ENCODE data around the gene FBXO9. TPM values are rescaled to one million over a fixed set of nuclear protein-coding genes. Genes with fewer than 3 reads are reported as not detected.

FBXO9 gene
- 100 to 1,000 TPM in 3 of 5 donors, 10 to 100 TPM in 2; 93.4 to 132 (median 108) TPM for polyA plus RNA-seq (ENCODE audit: insufficient read depth in 1 of 5, insufficient read length in 5 of 5, low replicate concordance in 1 of 5)
- long read RNA-seq, donor 1, partial matches to known transcripts: 9 of 17 reads
- long read RNA-seq, donor 1, other reads (novel, unspliced or antisense): 8 of 17 reads
- long read RNA-seq, donor 2, partial matches to known transcripts: 11 of 11 reads
- long read RNA-seq, donor 2, other reads (novel, unspliced or antisense): 0 of 11 reads
- long read RNA-seq, donor 3, partial matches to known transcripts: 16 of 24 reads
- long read RNA-seq, donor 3, other reads (novel, unspliced or antisense): 8 of 24 reads
- long read RNA-seq, donor 4: 0 reads
- long read RNA-seq, donor 5, partial matches to known transcripts: 16 of 22 reads
- long read RNA-seq, donor 5, other reads (novel, unspliced or antisense): 5 of 22 reads
- long read RNA-seq, donor 6, partial matches to known transcripts: 45 of 50 reads
- long read RNA-seq, donor 6, other reads (novel, unspliced or antisense): 5 of 50 reads
- long read RNA-seq, donor 7, partial matches to known transcripts: 0 of 5 reads
- long read RNA-seq, donor 7, other reads (novel, unspliced or antisense): 5 of 5 reads
- long read RNA-seq, donor 8, partial matches to known transcripts: 0 of 1 reads
- long read RNA-seq, donor 8, other reads (novel, unspliced or antisense): 0 of 1 reads

- peak in 1 of 2 donors; percentile 84 for DNase-seq
Measured at GRCh38 chr6:53065266-53066076, at the start of gene FBXO9. Gene FBXO9 (plus strand): TSS chr6:53065404. CDS start chr6:53065790, 386 bp downstream.

GRCh38 chr6:53015486-53015885, 49.7 kb upstream of the FBXO9 start:
- no peak for DNase-seq

- DNase-seq: no peak
Measured at GRCh38 chr6:53018446-53018845, 46.8 kb upstream of the FBXO9 start.

- no peak for DNase-seq
Measured at GRCh38 chr6:53020005-53020744, 45.0 kb upstream of the FBXO9 start.

GRCh38 chr6:53023323-53023722, 41.9 kb upstream of the FBXO9 start:
- no peak for DNase-seq

GRCh38 chr6:53026526-53026925, 38.7 kb upstream of the FBXO9 start:
- no peak for DNase-seq

GRCh38 chr6:53027131-53027718, 38.0 kb upstream of the FBXO9 start:
- DNase-seq: no peak

GRCh38 chr6:53028467-53028866, 36.7 kb upstream of the FBXO9 start:
- DNase-seq: no peak

GRCh38 chr6:53029257-53029656, 35.9 kb upstream of the FBXO9 start:
- no peak for DNase-seq

- no peak for DNase-seq
Measured at GRCh38 chr6:53029761-53030160, 35.4 kb upstream of the FBXO9 start.

- DNase-seq: no peak
Measured at GRCh38 chr6:53031281-53031680, 33.9 kb upstream of the FBXO9 start.

GRCh38 chr6:53032849-53033248, 32.4 kb upstream of the FBXO9 start:
- DNase-seq: no peak

GRCh38 chr6:53033764-53034163, 31.4 kb upstream of the FBXO9 start:
- DNase-seq: peak; percentile 46 to 61

GRCh38 chr6:53035549-53036213, 29.5 kb upstream of the FBXO9 start:
- no peak for DNase-seq

GRCh38 chr6:53038141-53038540, 27.1 kb upstream of the FBXO9 start:
- DNase-seq: no peak

- DNase-seq: no peak
Measured at GRCh38 chr6:53038596-53038995, 26.6 kb upstream of the FBXO9 start.

GRCh38 chr6:53041356-53041755, 23.8 kb upstream of the FBXO9 start:
- DNase-seq: no peak

- DNase-seq: no peak
Measured at GRCh38 chr6:53042112-53042511, 23.1 kb upstream of the FBXO9 start.

GRCh38 chr6:53043581-53043980, 21.6 kb upstream of the FBXO9 start:
- no peak for DNase-seq

- no peak for DNase-seq
Measured at GRCh38 chr6:53044071-53044470, 21.1 kb upstream of the FBXO9 start.

GRCh38 chr6:53044572-53044971, 20.6 kb upstream of the FBXO9 start:
- DNase-seq: no peak

All from right lung (tissue), 10 donors.